Transverse colon (tissue), 4 donors: Measurements from ENCODE around the gene CCDC197. TPM values are rescaled to one million over a fixed set of nuclear protein-coding genes. Genes with fewer than 3 reads are reported as not detected.

Experiments
- DNase-seq: peaks from one replicate; pipeline ENCODE4 v3.0.0-alpha.2; 2019
- H3K27ac ChIP-seq, 4 donors: fragments of 200-600 bp; sonication (generic); 2 replicates each; pipeline ENCODE4 v1.5.1; 2016 to 2018; ENCODE audit warnings: inconsistent platforms in 4 of 4
- H3K27me3 ChIP-seq: fragments of 200-600 bp; sonication (generic); 2 replicates; pipeline ENCODE4 v1.5.1; 2017; ENCODE audit warnings: inconsistent platforms
- H3K36me3 ChIP-seq, 4 donors: fragments of 200-600 bp; sonication (generic); 2 replicates each; pipeline ENCODE4 v1.5.1; 2017 to 2019; ENCODE audit warnings: inconsistent platforms in 4 of 4
- H3K4me1 ChIP-seq, 4 donors: fragments of 200-600 bp; sonication (generic); 2 replicates each; pipeline ENCODE4 v1.5.1; 2017 to 2020; ENCODE audit warnings: inconsistent platforms in 4 of 4
- H3K4me3 ChIP-seq, 4 donors: fragments of 200-600 bp; sonication (generic); 1 replicate in 1 of 4; 2 replicates in 3 of 4; pipeline versions ENCODE4 v1.5.1 to v1.6.1; 2017 to 2019; ENCODE audit warnings: inconsistent platforms in 4 of 4
- H3K9me3 ChIP-seq, 2 donors: fragments of 200-600 bp; sonication (generic); 2 replicates each; pipeline ENCODE4 v1.5.1; 2017 to 2019; ENCODE audit warnings: inconsistent platforms in 2 of 2
- EP300 ChIP-seq: sonication (generic); formaldehyde crosslinking; IDR thresholded peaks from one replicate; pipeline ENCODE4 v1.6.1; 2017; ENCODE audit warnings: antibody characterized with exemption, low read depth
- POLR2A ChIP-seq: fragments of 450-650 bp; IDR thresholded peaks from one replicate; pipeline ENCODE4 v1.6.1; 2016; ENCODE audit warnings: antibody characterized with exemption, mild to moderate bottlenecking, moderate library complexity
- POLR2AphosphoS5 ChIP-seq, 3 donors: sonication (generic); formaldehyde crosslinking; IDR thresholded peaks; one replicate each; pipeline ENCODE4 v1.6.1; 2016; ENCODE audit warnings: antibody characterized with exemption in 3 of 3
- WGBS, 2 donors: methylation state at CpG; one replicate each; pipeline ENCODE4 v1.1.5; 2018; ENCODE audit warnings: low coverage in 1 of 2; 5-methylcytosine and 5-hydroxymethylcytosine counted together
- in situ Hi-C, 4 donors: fragments of 200-750 bp; cut with MboI; loops; one replicate each; pipeline versions ENCODE4 v1.15.0 to v1.15.1; 2017; ENCODE audit warnings: low sequenced_read_pairs in 3 of 4, low pct_ligation_motif_present in 1 of 4, low pct_unique_long_range_greater_than_20kb in 1 of 4
- intact Hi-C: fragments of 100-400 bp; cut with DNase I; formaldehyde crosslinking; loops from one replicate; pipeline ENCODE4 v1.15.1; 2023; ENCODE audit warnings: low total_unique reads
- total RNA-seq, 4 donors: library from RNA; depleted of rRNA; stranded (reverse); fragments of >200 nt; gene quantifications; one replicate each; pipeline ENCODE4 v1.1.0, GENCODE V29; 2016
- TF ChIP-seq, protein P1 (sequence below), 5 experiments: fragments of 200-600 bp in 3 of 5; fragments of 450-650 bp in 2 of 5; sonication (generic) in 3 of 5; IDR thresholded peaks; 1 replicate in 2 of 5; 2 replicates in 3 of 5; pipeline ENCODE4 v1.5.1; 2016 to 2017; ENCODE audit warnings: antibody characterized with exemption in 5 of 5, inconsistent platforms in 3 of 5, mild to moderate bottlenecking in 2 of 5, moderate library complexity in 1 of 5

The CCDC197 gene
- total RNA-seq, 4 donors from 2014 or later, result not detected

DNA sequence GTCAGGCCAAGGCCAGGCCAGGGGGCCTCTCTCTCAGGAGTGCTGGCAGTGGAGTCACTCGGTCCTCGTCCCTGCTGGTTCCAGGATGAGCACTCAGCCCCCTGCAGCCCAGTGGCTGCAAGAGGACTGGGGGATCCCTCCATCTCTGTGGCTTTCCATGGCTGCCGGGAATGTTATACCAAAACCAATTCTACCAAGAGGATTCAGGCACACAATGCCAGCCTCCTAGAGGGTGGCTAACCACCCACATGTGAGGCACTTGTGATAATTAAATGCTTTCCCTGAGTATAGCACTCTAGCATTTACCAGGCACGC, 42.6 kb upstream of the CCDC197 start:
- no peak for TF ChIP-seq EP300
- TF ChIP-seq, protein P1, sequence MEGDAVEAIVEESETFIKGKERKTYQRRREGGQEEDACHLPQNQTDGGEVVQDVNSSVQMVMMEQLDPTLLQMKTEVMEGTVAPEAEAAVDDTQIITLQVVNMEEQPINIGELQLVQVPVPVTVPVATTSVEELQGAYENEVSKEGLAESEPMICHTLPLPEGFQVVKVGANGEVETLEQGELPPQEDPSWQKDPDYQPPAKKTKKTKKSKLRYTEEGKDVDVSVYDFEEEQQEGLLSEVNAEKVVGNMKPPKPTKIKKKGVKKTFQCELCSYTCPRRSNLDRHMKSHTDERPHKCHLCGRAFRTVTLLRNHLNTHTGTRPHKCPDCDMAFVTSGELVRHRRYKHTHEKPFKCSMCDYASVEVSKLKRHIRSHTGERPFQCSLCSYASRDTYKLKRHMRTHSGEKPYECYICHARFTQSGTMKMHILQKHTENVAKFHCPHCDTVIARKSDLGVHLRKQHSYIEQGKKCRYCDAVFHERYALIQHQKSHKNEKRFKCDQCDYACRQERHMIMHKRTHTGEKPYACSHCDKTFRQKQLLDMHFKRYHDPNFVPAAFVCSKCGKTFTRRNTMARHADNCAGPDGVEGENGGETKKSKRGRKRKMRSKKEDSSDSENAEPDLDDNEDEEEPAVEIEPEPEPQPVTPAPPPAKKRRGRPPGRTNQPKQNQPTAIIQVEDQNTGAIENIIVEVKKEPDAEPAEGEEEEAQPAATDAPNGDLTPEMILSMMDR (IDR thresholded peaks at IDR 0.05), result no peak
- TF ChIP-seq POLR2A, result no peak
- no peak for TF ChIP-seq POLR2AphosphoS5 (IDR thresholded peaks at IDR 0.05)
- Histone ChIP-seq H3K9me3 (no peaks in the 10 kb centered on the region), H3K4me3 (peak overlapping the region in 1 of 4 donors; percentile 24), H3K36me3 (no peaks in the 10 kb centered on the region), H3K4me1 (peaks cover 4 to 45% (median 27%) of the 10 kb centered on the region in 4 donors), H3K27me3 (no peaks in the 10 kb centered on the region), H3K27ac (peak overlapping the region; percentile 70 to 87 (median 73))
- DNase-seq, result no peak
- in situ Hi-C loops (no loop called here), intact Hi-C loops (no loop called here)
- 49% methylated on average over 4 of the region's 4 CpGs; no CpG with 5 or more reads in 1 of the 2 donors for WGBS, 2 donors

DNA sequence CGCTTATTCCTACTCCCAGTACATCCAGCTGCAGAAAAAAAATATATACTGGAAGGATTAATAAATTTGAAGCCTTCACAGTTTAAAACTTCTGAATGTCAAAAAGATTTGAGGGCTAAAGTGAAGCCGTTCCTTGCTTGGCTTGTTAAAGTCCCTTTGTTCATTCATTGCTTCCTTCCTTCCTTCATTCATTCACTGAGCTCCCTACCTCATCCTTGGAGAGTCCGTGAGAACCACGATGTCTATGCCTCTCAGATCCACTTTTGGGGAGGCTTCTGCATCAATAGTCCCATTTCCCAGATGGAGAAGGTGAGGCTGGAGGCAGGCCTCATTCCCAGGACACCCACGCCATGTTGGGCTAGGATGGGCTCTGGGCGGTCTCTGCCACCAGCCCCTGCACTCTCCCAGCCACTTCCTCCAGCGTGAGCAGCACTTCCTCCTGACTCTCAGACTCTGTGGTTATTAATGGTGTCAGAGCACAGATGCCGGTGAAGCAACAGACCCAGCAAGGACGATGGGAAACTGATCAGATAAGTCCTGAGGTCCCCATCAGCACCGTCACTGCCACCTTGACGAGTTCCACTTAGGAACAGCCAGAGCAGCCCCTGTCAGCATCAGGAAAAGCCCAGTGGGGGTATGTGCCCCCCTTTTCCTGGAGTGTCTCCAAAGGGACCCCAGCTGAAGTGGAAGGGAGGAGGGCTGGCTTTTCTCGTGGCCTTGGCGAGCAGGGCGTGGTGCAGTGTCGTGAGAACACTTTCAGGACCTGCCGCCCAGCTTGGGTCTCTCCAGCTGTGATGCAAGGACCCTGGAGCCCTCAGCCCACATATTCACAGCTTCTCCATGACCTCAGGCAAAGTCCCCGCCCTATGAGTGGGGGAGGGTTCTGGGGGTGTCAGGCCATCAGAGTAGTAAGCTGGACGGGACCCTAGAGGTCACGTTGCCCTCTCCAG, 41.9 kb upstream of the CCDC197 start:
- Histone ChIP-seq H3K4me1 (peaks cover 4 to 52% (median 33%) of the 10 kb centered on the region in 4 donors), H3K27me3 (no peaks in the 10 kb centered on the region), H3K27ac (peak overlapping the region; percentile 70 to 87 (median 73)), H3K4me3 (peak overlapping the region in 1 of 4 donors; percentile 24), H3K36me3 (no peaks in the 10 kb centered on the region), H3K9me3 (no peaks in the 10 kb centered on the region)
- TF ChIP-seq POLR2AphosphoS5 (IDR thresholded peaks at IDR 0.05) (no peak), POLR2A (peak; percentile 23)
- DNase-seq, result peak; percentile 54
- intact Hi-C loops, result no loop called here
- in situ Hi-C loops, result no loop called here
- WGBS, 2 donors, result 57 to 74% methylated on average over 3 to 19 of the region's 19 CpGs

- H3K9me3 ChIP-seq, result no peaks in the 10 kb centered on the region
- 36% methylated on average over 8 of the region's 8 CpGs; no CpG with 5 or more reads in 1 of the 2 donors for WGBS, 2 donors
- H3K4me1 ChIP-seq, result peaks cover 4 to 55% (median 34%) of the 10 kb centered on the region in 4 donors
- H3K27ac ChIP-seq, result peak overlapping the region; percentile 70 to 87 (median 73)
- no peaks in the 10 kb centered on the region for H3K36me3 ChIP-seq
- no peak for TF ChIP-seq EP300
- no peak for TF ChIP-seq POLR2A
- TF ChIP-seq, protein P1 (IDR thresholded peaks at IDR 0.05), result no peak
- no peak for TF ChIP-seq POLR2AphosphoS5 (IDR thresholded peaks at IDR 0.05)
- intact Hi-C loops, result no loop called here
- no peaks in the 10 kb centered on the region for H3K27me3 ChIP-seq
- peak overlapping the region in 1 of 4 donors; percentile 24 for H3K4me3 ChIP-seq
- in situ Hi-C loops, result no loop called here
- DNase-seq, result no peak
Observed at GRCh38 chr14:93955850-93956481, 41.1 kb upstream of the CCDC197 start.

- H3K4me1 ChIP-seq, result peaks cover 4 to 55% (median 34%) of the 10 kb centered on the region in 4 donors
- WGBS, 2 donors, result 24 to 52% methylated on average over 4 to 14 of the region's 14 CpGs
- in situ Hi-C loops (no loop called here), intact Hi-C loops (no loop called here)
- no peak overlapping the region for H3K4me3 ChIP-seq
- TF ChIP-seq POLR2AphosphoS5 (IDR thresholded peaks at IDR 0.05), result peak in 1 of 3 donors; percentile 40
- no peak for TF ChIP-seq EP300
- no peaks in the 10 kb centered on the region for H3K27me3 ChIP-seq
- peak overlapping the region; percentile 70 to 87 (median 73) for H3K27ac ChIP-seq
- H3K36me3 ChIP-seq, result no peaks in the 10 kb centered on the region
- H3K9me3 ChIP-seq, result no peaks in the 10 kb centered on the region
- DNase-seq, result peak; percentile 50
Observed at GRCh38 chr14:93956514-93957332, 40.4 kb upstream of the CCDC197 start.
